PC-3 (cell line): ENCODE data around the gene AFG1L. TPM values are rescaled to one million over a fixed set of nuclear protein-coding genes. Genes with fewer than 3 reads are reported as not detected.
"Not testable (repeated sequence)": the region's sequence is repeated elsewhere in the genome, so short reads cannot be mapped to it uniquely, and the experiment has no call there.

ENCODE experiments used
- ATAC-seq: fragments of 200-7000 bp; cut with Tn5 transposase; 2 replicates; pipeline ENCODE4 v1.9.1; 2020; ENCODE audit warnings: mild to moderate bottlenecking, moderate library complexity
- BruUV-seq: library from RNA; stranded (reverse); fragments of 400-500 nt; replicated peaks from 2 replicates; lab custom pipeline; 2021; lab: Mats Ljungman, UMichigan
- CTCF ChIA-PET: fragments of 300-600 bp; sonication (Branson Sonifier 250); formaldehyde crosslinking; loops from one replicate; lab custom pipeline; 2022; ENCODE audit warnings: antibody characterized with exemption; lab: Charles Lee
- POLR2A ChIA-PET: fragments of 300-600 bp; sonication (Branson Sonifier 250); formaldehyde crosslinking; loops from one replicate; lab custom pipeline; 2022; ENCODE audit warnings: antibody characterized with exemption; ENCODE audit not compliant: unreplicated experiment; lab: Charles Lee
- DNase-seq: peaks from one replicate; pipeline ENCODE4 v3.0.0-alpha.2; 2015
- H2AFZ ChIP-seq: fragments of 300-600 bp; sonication (generic); 2 replicates; pipeline ENCODE4 v1.6.0; 2016; ENCODE audit warnings: antibody characterized with exemption, low read length
- H3F3A ChIP-seq: fragments of 300-600 bp; sonication (generic); one replicate; pipeline ENCODE4 v1.6.0; 2017; ENCODE audit warnings: antibody characterized with exemption, low read length, control low read depth, mild to moderate bottlenecking; ENCODE audit not compliant: unreplicated experiment
- H3K27ac ChIP-seq: fragments of 300-600 bp; sonication (generic); 2 replicates; pipeline ENCODE4 v1.5.1; 2016; ENCODE audit warnings: mild to moderate bottlenecking, low read length
- H3K27me3 ChIP-seq: fragments of 300-600 bp; sonication (generic); 2 replicates; pipeline ENCODE4 v1.6.1; 2016; ENCODE audit warnings: low read length, mixed read lengths
- H3K36me3 ChIP-seq: fragments of 300-600 bp; sonication (generic); 2 replicates; pipeline ENCODE4 v1.6.1; 2016; ENCODE audit warnings: low read depth, mixed run types, low read length, mixed read lengths
- H3K4me1 ChIP-seq: fragments of 300-600 bp; sonication (generic); 2 replicates; pipeline ENCODE4 v1.5.1; 2016; ENCODE audit warnings: low read length; ENCODE audit not compliant: insufficient read depth
- H3K4me2 ChIP-seq: fragments of 300-600 bp; sonication (generic); 2 replicates; pipeline ENCODE4 v1.6.0; 2016; ENCODE audit warnings: low read length
- H3K4me3 ChIP-seq: fragments of 300-600 bp; sonication (generic); 2 replicates; pipeline ENCODE4 v1.5.1; 2016; ENCODE audit warnings: mild to moderate bottlenecking, low read length, mixed read lengths
- H3K79me2 ChIP-seq: fragments of 300-600 bp; sonication (generic); 2 replicates; pipeline ENCODE4 v1.6.1; 2017; ENCODE audit warnings: low read length, mixed read lengths
- H3K9ac ChIP-seq: fragments of 300-600 bp; sonication (generic); 2 replicates; pipeline ENCODE4 v1.6.0; 2016; ENCODE audit warnings: mild to moderate bottlenecking, low read length
- H3K9me2 ChIP-seq: fragments of 300-600 bp; sonication (generic); replicated peaks from 2 replicates; pipeline ENCODE4 v1.6.1; 2016; ENCODE audit warnings: mixed run types, low read length, mixed read lengths
- H3K9me3 ChIP-seq: fragments of 300-600 bp; sonication (generic); 2 replicates; pipeline ENCODE4 v1.6.1; 2016; ENCODE audit warnings: low read length, mixed read lengths
- H4K20me1 ChIP-seq: fragments of 300-600 bp; sonication (generic); 2 replicates; pipeline ENCODE4 v1.6.1; 2016; ENCODE audit warnings: low read length, mixed read lengths
- EZH2 ChIP-seq: fragments of 300-600 bp; sonication (generic); IDR thresholded peaks from one replicate; pipeline ENCODE4 v1.6.1; 2017; ENCODE audit warnings: antibody characterized with exemption, mild to moderate bottlenecking, low read length; ENCODE audit not compliant: unreplicated experiment
- EZH2phosphoT487 ChIP-seq: fragments of 300-600 bp; sonication (generic); IDR thresholded peaks from 2 replicates; pipeline ENCODE4 v1.6.1; 2018; ENCODE audit warnings: mild to moderate bottlenecking, antibody characterized with exemption, low read length, borderline replicate concordance
- intact Hi-C: fragments of 100-400 bp; cut with micrococcal nuclease; formaldehyde crosslinking; loops from 2 replicates; pipeline ENCODE4 v1.9.0; 2023
- total RNA-seq: library from RNA; depleted of rRNA; stranded (reverse); fragments of >200 nt; gene quantifications from 2 replicates; pipeline ENCODE4 v1.2.3, GENCODE V29; 2014
- TF ChIP-seq, protein P1 (sequence below): fragments of 300-600 bp; sonication (generic); conservative IDR thresholded peaks from 2 replicates; pipeline ENCODE4 v1.5.1; 2017; ENCODE audit warnings: antibody characterized with exemption, low read depth, mild to moderate bottlenecking, low read length

Gene AFG1L
- total RNA-seq, 1 experiment from 2014 or later = 3.6 TPM

DNA sequence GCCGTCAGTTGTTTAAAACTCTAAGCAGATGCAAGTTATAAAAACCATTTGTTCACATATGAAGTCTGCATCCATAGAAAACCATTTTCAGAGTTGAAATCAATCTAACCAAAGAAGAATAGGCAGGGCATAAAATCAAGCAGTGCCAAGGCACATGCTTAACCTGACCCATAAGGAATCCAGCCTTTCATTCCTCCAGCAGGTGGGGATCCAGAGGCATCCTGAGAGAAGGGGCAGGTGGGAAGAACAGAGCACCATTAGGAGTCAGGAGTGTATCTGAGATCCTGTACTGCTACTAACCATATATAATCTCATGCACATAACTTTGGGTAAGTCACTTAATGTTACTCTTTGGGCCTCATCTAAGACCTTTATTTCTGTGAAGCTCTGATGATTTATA, 236.5 kb downstream of the AFG1L start:
- Histone ChIP-seq H3K4me2 (no peak overlapping the region), H3K9ac (no peak overlapping the region), H3K4me1 (no peaks in the 10 kb centered on the region), H3K9me3 (no peaks in the 10 kb centered on the region), H3K36me3 (no peaks in the 10 kb centered on the region), H3F3A (no peaks in the 10 kb centered on the region), H2AFZ (no peak overlapping the region), H3K79me2 (no peaks in the 10 kb centered on the region), H4K20me1 (no peaks in the 10 kb centered on the region), H3K27me3 (no peaks in the 10 kb centered on the region), H3K27ac (no peak overlapping the region), H3K9me2 (no peaks in the 10 kb centered on the region), H3K4me3 (no peak overlapping the region)
- no peak for ATAC-seq
- TF ChIP-seq, protein P1, sequence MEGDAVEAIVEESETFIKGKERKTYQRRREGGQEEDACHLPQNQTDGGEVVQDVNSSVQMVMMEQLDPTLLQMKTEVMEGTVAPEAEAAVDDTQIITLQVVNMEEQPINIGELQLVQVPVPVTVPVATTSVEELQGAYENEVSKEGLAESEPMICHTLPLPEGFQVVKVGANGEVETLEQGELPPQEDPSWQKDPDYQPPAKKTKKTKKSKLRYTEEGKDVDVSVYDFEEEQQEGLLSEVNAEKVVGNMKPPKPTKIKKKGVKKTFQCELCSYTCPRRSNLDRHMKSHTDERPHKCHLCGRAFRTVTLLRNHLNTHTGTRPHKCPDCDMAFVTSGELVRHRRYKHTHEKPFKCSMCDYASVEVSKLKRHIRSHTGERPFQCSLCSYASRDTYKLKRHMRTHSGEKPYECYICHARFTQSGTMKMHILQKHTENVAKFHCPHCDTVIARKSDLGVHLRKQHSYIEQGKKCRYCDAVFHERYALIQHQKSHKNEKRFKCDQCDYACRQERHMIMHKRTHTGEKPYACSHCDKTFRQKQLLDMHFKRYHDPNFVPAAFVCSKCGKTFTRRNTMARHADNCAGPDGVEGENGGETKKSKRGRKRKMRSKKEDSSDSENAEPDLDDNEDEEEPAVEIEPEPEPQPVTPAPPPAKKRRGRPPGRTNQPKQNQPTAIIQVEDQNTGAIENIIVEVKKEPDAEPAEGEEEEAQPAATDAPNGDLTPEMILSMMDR = no peak; the same call in 1 of the 2 replicates
- TF ChIP-seq EZH2 (no peak), EZH2phosphoT487 (no peak)
- no TSS peak for BruUV-seq
- intact Hi-C loops = no loop called here
- peak; percentile 21 for DNase-seq
- CTCF ChIA-PET = no interaction called here
- POLR2A ChIA-PET = no interaction called here

DNA sequence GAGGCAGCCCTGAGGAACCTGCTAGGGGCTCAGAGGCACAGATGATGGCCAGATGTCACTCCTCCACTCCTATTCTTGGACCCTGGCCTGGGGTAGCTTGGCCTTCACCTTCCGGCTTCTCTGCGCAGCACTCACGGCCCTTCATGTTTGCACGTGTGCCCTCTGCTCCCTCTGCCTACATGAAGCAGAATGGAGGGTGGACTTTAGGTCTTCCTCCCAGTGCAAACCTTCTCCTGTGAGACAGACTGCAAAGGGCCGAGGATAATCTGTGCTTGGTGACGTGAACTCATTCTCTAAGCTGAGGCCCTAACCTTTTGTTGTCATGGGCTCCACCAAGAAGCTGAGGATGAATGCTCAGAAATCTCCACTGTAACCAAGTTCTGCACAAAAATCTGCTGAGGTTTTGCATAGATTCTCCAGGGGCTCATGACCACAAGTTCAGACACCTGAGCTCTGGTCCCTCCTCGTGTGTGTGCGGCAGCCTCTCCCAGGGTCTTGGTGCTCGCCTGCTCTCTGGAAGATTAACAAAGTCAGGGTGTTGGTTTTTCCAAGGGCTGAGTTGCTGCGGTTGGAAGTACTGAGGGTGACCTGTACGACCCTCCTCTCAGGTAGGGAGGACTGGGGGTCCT, 240.4 kb downstream of the AFG1L start:
- no peak for DNase-seq
- Histone ChIP-seq H3K79me2 (no peaks in the 10 kb centered on the region), H3F3A (no peaks in the 10 kb centered on the region), H2AFZ (no peak overlapping the region), H3K4me1 (no peaks in the 10 kb centered on the region), H3K4me3 (no peak overlapping the region), H3K9ac (no peak overlapping the region), H3K9me2 (no peaks in the 10 kb centered on the region), H3K9me3 (no peaks in the 10 kb centered on the region), H3K4me2 (no peak overlapping the region), H4K20me1 (no peaks in the 10 kb centered on the region), H3K27me3 (no peaks in the 10 kb centered on the region), H3K27ac (no peak overlapping the region), H3K36me3 (no peaks in the 10 kb centered on the region)
- no TSS peak for BruUV-seq
- ChIA-PET POLR2A (no interaction called here), CTCF (no interaction called here)
- TF ChIP-seq, protein P1 = no peak
- TF ChIP-seq EZH2 (no peak), EZH2phosphoT487 (no peak)
- intact Hi-C loops = no loop called here
- no peak for ATAC-seq

DNA sequence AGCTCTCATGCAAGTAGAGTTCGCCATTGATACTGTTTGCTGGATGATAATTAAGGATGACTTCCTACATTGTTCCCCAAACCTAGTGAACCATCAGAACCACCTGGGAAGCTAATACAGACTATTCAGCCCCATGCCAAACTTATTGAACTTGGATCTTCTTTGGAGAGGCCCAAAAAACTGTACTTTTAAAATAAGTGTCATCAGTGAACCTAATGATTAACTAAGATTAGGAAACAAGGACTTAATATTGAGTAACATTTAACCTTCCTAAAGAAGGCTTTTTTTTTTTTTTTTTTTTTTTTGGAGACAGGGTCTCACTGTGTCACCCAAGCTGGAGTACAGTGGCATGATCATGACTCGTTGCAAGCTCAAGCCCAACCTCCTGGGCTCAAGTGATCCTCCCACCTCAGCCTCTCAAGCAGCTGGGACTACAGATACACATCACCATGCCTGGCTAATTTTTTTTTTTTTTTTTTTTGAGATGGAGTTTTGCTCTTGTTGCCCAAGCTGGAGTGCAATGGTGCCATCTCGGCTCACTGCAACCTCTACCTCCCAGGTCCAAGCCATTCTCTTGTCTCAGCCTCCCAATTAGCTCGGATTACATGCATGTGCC, 241.2 kb downstream of the AFG1L start:
- ATAC-seq, BruUV-seq, H3K9me3 ChIP-seq, H2AFZ ChIP-seq, H3K79me2 ChIP-seq, H3K4me2 ChIP-seq, H3K4me3 ChIP-seq, intact Hi-C loops, H3K9me2 ChIP-seq, H4K20me1 ChIP-seq, H3K36me3 ChIP-seq, DNase-seq, H3F3A ChIP-seq, H3K27ac ChIP-seq, H3K9ac ChIP-seq, H3K27me3 ChIP-seq, H3K4me1 ChIP-seq: not testable (repeated sequence)
- POLR2A ChIA-PET = interaction anchor here (0.7 kb wide), 1 partner anchor 146 kb away, joined by 6 read pairs; no protein-coding TSS in a partner anchor
- CTCF ChIA-PET = interaction anchor here (0.7 kb wide), 1 partner anchor 369 kb away, joined by 8 read pairs; no protein-coding TSS in a partner anchor
